HG02943 (cell line): ENCODE results near the gene TMEM169.

ENCODE experiments used
- ATAC-seq: cut with Tn5 transposase; IDR thresholded peaks from one replicate; pipeline ENCODE4 v1.9.1; 2021; ENCODE audit warnings: mild to moderate bottlenecking, low read depth, moderate library complexity; ENCODE audit not compliant: unreplicated experiment

The TMEM169 gene

GRCh38 chr2:216101109-216101508 is 19.4 kb downstream of the TMEM169 start:
- no peak for ATAC-seq

GRCh38 chr2:216103213-216103612 is 21.5 kb downstream of the TMEM169 start:
- ATAC-seq, result no peak

GRCh38 chr2:216104691-216105090 is 23.0 kb downstream of the TMEM169 start:
- ATAC-seq, result no peak

GRCh38 chr2:216107320-216107719 is 25.6 kb downstream of the TMEM169 start:
- ATAC-seq, result no peak

- no peak for ATAC-seq
Observed at GRCh38 chr2:216107760-216108159, 26.0 kb downstream of the TMEM169 start.

- ATAC-seq, result no peak
Observed at GRCh38 chr2:216108310-216108966, 26.7 kb downstream of the TMEM169 start.

GRCh38 chr2:216108967-216109921 is 27.5 kb downstream of the TMEM169 start, which contains the start of gene XRCC5:
Gene XRCC5, plus strand, starts transcription at chr2:216109348. Its CDS starts 89 bp downstream, at chr2:216109437.
- peak; percentile 48 for ATAC-seq

GRCh38 chr2:216109962-216110614 is 28.4 kb downstream of the TMEM169 start:
- ATAC-seq, result no peak

GRCh38 chr2:216110620-216111019 is 28.9 kb downstream of the TMEM169 start:
- ATAC-seq, result no peak

GRCh38 chr2:216111122-216111521 is 29.4 kb downstream of the TMEM169 start:
- ATAC-seq, result no peak

- no peak for ATAC-seq
Observed at GRCh38 chr2:216112926-216113325, 31.2 kb downstream of the TMEM169 start.

GRCh38 chr2:216113572-216113971 is 31.9 kb downstream of the TMEM169 start:
- peak; percentile 64 for ATAC-seq

GRCh38 chr2:216114382-216114713 is 32.6 kb downstream of the TMEM169 start:
- ATAC-seq, result peak; percentile 5

GRCh38 chr2:216114714-216115531 is 33.2 kb downstream of the TMEM169 start:
- ATAC-seq, result peak; percentile 39

GRCh38 chr2:216116418-216116817 is 34.7 kb downstream of the TMEM169 start:
- ATAC-seq, result no peak

GRCh38 chr2:216117561-216118340 is 36.0 kb downstream of the TMEM169 start:
- no peak for ATAC-seq

- ATAC-seq, result no peak
Observed at GRCh38 chr2:216118474-216118873, 36.8 kb downstream of the TMEM169 start.

GRCh38 chr2:216119146-216119545 is 37.4 kb downstream of the TMEM169 start:
- no peak for ATAC-seq

GRCh38 chr2:216119986-216120385 is 38.3 kb downstream of the TMEM169 start:
- ATAC-seq, result no peak

GRCh38 chr2:216121255-216121654 is 39.5 kb downstream of the TMEM169 start:
- ATAC-seq, result no peak
